Suppressor macrophage (primary cell): ENCODE results near the gene ZNF200.

Source experiments
- DNase-seq, 4 experiments: peaks; one replicate each; pipeline ENCODE4 v3.0.0-alpha.2; 2020 to 2022

Gene ZNF200

DNA sequence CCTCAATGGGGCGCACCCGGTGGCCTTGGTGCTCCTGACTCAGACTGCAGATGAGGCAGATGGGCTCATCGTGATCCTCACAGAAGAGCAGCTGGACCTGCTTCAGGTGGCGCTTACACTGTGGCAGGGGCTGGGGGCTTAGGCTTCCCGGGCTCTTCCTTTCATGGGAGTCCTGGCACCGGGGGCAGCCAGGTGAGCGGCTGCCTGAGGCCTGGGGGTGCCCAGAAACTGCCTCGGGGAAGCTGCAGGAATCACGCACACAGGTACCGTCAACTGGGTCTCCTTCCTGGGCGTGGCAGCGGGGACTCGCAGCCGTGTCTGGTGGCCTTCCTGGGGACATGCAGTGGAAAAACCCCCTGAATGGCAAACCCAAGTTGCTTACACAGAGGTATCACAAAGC is 14.5 kb upstream of the ZNF200 start:
- DNase-seq, result no peak

DNA sequence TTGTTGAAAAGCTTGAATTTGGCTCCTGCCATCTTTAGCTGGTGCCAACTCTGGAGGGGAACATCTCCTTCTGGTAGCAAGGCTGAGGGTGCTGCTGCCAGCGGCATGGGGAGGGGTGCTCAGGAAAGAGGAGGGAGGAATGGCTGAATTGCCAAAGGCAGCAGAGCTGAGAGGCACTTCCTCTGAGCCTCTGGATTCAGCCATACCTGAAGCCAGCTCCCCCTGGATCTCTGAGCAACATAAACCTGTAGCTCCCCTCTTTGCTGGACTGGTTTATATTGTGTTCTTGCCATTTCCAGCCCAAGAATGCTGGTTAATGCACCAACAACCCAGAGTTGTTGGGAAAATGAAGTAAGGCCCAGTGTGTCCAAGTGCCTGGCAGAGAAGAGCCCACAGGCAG is 14.1 kb upstream of the ZNF200 start:
- DNase-seq, result no peak

- no peak for DNase-seq
Measured at GRCh38 chr16:3248596-3248995, 13.6 kb upstream of the ZNF200 start.

- peak in 2 of 4 experiments; percentile 29 to 36 for DNase-seq
Measured at GRCh38 chr16:3246876-3247275, 11.9 kb upstream of the ZNF200 start.

- DNase-seq, result no peak
Measured at GRCh38 chr16:3246002-3246401, 11.0 kb upstream of the ZNF200 start.

- DNase-seq, result no peak
Measured at GRCh38 chr16:3243882-3244281, 8.9 kb upstream of the ZNF200 start.

- peak; percentile 71 to 86 (median 74) for DNase-seq
Measured at GRCh38 chr16:3242709-3243108, 7.8 kb upstream of the ZNF200 start.

DNA sequence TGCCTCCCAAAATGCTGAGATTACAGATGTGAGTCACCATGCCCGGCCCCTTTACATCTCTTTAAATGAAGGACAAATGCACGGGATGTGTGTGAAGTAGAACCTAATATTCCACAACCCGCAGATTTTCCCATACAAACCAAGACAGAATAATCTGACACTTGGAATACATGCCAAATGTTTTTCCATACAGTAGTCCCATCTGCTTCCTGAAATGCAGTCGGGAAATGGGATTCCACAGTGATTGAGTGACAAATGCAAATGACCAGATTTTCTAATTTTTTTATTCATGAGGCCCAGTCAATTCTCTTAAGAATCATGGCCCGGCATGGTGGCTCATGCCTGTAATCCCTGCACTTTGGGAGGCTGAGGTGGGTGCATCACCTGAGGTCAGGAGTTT is 6.8 kb upstream of the ZNF200 start:
- no peak for DNase-seq

DNA sequence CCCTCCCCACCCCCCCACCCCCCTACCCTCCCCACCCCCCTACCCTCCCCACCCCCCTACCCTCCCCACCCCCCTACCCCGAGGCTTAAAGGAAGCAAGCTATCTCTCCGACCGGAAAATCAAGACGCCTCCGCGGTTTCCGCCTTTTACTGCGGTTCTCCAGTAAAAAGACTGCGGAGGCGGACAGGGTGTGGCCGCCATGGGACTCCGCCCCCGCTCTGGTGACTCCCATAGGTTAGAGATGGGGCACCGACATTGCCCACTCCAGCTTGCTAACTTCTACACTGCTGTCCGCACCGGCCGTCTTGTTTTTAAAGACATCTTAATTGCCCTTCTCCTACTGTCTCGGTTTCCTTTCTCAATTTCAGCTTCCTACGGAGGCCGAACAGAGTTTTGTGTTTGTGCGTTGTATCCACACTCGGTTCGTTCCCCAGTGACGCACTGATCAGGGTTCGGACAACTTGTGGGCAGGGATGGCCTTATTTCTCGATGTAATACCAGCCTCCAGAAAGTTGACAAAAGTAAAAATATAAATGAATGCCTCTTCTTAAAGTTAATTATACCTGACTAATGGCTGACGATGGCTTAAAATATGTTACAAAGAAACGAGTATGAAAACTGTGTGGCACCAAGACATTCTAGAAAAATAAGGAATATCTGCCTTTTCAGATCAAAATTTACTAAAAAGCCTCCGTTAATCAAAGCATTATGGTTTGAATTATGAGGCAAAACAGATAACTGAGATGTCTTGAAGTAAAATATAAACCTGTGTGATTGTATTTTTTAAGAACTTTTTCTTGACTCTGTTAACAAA is 1.1 kb upstream of the ZNF200 start:
- DNase-seq, result peak; percentile 29 to 81 (median 66)

- no peak for DNase-seq
Measured at GRCh38 chr16:3234543-3234856, 458 bp downstream of the ZNF200 start.

DNA sequence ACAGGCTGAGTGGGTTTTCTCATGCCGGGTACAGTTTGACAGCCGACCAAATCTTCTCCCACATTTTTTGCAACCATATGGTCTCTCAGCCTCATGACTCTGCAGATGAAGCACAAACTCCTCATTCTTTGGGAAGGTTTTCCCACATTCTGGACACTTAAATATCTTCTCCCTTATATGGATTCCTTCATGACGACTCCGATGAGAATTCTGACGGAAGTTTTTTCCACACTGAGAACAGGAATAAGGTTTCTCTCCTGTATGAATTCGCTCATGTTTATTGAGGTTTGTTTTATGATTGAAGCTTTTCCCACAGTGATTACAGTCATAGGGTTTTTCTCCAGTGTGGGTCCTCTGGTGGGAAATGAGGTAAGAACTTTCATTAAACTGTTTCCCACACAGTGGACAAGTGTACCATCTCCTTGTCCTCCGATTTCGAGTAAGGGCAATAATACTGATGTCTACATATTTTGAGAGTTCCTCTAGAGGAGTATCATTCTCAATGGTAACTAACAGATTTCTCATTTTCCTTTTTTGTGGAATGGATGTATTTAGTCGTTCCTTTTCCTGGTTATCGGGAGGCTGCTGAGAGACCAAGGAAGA is 10.9 kb downstream of the ZNF200 start:
- no peak for DNase-seq

GRCh38 chr16:3220839-3221238 is 14.1 kb downstream of the ZNF200 start:
- no peak for DNase-seq

GRCh38 chr16:3216263-3216640 is 18.7 kb downstream of the ZNF200 start:
- no peak for DNase-seq

DNA sequence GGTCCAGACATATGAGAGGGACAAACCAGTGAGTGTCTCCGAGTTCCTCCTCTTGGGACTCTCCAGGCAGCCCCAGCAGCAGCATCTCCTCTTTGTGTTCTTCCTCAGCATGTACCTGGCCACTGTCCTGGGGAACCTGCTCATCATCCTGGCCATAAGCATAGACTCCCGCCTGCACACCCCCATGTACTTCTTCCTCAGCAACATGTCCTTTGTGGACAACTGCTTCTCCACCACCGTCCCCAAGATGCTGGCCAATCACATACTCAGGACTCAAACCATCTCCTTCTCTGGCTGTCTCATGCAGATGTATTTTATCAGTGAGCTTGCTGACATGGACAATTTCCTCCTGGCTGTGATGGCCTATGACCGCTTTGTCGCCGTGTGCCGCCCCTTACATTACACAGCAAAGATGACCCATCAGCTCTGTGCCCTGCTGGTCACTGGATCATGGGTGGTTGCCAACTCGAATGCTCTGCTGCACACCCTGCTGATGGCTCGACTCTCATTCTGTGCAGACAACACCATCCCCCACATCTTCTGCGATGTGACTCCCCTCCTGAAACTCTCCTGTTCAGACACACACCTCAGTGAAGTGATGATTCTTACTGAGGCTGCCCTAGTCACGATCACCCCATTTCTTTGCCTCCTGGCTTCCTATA is 19.2 kb downstream of the ZNF200 start:
- DNase-seq, result no peak

- DNase-seq, result peak in 1 of 4 experiments; percentile 29
Measured at GRCh38 chr16:3214904-3215600, 19.9 kb downstream of the ZNF200 start.

DNA sequence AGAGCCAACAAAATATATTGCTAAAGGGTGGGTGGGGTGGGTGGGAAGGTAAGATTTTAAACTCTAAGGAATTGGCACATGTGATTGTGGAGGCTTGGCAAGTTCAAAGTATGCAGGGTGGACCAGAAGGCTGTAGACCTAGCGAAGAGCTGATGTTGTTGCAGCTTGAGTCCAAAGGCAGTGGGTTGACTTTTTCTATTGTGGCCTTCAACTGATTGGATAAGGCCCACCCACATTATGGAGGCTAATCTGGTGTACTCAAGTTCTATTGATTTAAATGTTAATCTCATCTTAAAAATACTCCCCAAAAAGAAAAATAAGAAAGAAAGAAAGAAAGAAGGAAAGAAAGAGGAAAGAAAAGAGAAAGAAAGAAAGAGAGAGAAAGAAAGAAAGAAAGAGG is 22.4 kb downstream of the ZNF200 start:
- no peak for DNase-seq

GRCh38 chr16:3212006-3212405 is 23.0 kb downstream of the ZNF200 start:
- DNase-seq, result no peak

GRCh38 chr16:3207086-3207953 is 27.6 kb downstream of the ZNF200 start:
- no peak for DNase-seq

GRCh38 chr16:3205939-3206338 is 29.0 kb downstream of the ZNF200 start:
- DNase-seq, result peak in 1 of 4 experiments; percentile 22

GRCh38 chr16:3202903-3203539 is 31.9 kb downstream of the ZNF200 start:
- no peak for DNase-seq

GRCh38 chr16:3198334-3199072 is 36.5 kb downstream of the ZNF200 start:
- DNase-seq, result no peak
